Right forelimb (tissue), 1 donor: ENCODE results near the gene TTC38.

Experiments
- DNase-seq: peaks from one replicate; pipeline ENCODE4 v3.0.0-alpha.2; 2018

The TTC38 gene

DNA sequence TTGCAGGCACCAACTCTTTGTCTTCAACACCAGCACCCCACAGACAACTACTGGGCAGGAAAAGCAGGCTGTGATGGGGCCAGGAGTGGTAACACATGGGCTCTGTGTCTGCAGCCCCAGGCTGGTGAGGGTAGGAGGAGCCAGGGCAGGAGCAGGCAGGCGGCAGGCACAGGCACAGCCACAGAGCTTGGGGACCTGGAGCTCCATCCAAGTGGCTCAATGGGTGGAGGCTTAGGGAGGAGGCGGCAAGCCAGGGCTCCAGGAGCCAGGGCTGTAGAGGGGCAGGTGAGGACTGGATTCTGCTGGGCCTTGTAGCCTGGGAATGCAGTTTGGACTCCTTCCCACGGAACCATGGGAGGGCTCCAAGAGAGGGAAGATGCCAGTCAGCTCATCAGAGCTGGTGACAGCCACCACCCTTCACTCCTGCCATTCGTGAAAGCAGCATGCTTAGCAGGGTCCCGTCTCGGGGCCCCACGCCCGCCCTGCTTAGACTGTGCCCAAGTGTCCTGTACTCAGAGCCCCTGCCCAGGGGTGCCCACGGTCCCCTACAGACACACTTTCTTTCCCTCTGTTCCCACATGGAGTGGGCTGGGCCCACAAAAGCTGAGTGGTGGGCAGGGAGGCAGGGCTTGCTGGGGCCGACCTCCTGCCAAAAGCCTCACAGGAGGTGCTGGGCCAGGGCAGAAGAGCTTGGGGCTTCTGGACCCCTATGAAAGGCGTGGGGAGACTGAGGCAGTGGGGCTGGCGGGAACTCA lies 12.4 kb downstream of the TTC38 start:
- no peak for DNase-seq

DNA sequence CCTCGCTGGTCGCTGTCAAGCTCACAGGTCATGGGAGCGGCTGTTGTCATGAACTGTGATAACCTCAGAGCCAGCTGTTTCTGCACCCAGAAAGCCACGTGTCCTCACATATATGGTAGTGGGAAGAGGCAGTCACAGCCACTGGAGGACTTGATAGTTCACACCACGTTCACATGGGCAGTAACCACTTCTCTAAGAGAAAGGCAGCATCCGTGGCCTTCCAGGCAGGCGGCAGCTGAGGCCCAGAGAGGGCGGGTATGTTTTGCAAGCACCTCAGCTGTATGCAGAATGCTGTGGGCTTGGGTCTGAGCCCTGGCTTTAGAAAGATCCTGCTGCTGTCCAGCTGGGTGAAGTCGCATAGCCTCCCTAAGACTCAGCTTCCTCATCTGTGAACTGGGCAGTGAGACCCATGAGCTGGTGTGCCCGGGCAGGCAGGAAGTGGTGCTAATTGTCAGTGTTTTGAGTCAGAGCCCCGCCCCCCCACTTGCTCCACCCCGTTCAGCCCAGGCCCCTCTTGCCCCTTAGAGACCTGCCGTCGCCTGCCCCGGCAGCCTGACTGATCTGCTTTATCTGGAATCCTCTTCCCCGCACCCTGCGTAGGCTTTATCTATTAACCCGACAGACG lies 13.3 kb downstream of the TTC38 start:
- no peak for DNase-seq

DNA sequence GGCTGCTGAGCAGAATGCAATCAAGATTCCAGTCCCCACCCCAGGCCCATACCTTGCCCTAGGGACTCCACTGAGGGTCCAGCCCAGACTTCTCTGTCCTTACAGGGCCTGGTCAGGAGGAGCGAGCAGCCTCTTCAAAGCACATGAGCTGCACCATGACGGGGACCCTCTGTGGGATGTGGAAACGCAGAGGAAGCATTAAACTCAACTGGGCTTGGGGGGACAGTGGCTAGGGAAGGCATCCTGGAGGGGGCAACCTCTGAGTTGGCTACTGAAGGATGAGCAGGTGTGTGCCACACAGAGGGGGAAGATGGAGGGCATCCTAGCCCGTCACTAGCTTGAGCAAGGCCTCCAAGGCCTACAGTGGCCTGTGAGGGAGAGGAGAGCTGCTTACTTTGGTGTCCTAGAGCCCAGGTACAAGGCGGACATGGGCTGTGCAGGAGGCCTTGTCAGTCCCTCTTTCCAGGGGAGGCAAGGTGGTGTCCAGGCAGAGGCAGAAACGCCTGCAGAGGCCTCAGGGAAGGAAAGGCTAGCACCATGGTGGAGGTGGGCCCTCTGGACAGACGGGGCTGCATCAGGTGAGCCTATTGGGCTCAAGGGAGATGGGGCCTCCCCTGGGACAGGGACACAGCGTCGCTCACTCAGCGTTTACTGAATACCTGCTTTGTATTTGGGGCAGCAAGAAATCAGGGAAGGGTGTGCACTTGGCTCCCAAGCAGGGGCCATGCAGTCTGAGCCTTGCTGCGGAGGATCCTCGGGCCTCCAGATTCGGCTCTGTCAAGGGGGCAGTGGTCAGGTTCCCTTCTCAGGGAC lies 14.3 kb downstream of the TTC38 start:
- no peak for DNase-seq

DNA sequence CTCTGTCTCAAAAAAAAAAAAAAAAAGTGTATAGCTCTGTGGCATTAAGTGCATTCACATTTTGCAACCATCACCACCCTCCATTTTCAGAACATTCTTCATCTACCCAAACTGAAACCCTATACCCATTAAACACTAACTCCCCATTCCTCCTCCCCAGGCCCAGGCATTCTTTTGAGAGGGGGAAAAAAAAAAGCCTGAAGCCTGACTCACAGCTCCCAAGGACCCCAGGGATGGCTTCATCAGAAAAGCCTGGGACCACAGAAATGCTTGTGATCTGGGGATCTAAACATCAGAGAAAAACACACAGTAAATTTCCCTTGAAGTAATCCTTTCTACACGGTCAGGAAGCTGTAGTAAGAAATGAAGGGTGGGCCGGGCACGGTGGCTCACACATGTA lies 18.2 kb downstream of the TTC38 start:
- DNase-seq: no peak

DNA sequence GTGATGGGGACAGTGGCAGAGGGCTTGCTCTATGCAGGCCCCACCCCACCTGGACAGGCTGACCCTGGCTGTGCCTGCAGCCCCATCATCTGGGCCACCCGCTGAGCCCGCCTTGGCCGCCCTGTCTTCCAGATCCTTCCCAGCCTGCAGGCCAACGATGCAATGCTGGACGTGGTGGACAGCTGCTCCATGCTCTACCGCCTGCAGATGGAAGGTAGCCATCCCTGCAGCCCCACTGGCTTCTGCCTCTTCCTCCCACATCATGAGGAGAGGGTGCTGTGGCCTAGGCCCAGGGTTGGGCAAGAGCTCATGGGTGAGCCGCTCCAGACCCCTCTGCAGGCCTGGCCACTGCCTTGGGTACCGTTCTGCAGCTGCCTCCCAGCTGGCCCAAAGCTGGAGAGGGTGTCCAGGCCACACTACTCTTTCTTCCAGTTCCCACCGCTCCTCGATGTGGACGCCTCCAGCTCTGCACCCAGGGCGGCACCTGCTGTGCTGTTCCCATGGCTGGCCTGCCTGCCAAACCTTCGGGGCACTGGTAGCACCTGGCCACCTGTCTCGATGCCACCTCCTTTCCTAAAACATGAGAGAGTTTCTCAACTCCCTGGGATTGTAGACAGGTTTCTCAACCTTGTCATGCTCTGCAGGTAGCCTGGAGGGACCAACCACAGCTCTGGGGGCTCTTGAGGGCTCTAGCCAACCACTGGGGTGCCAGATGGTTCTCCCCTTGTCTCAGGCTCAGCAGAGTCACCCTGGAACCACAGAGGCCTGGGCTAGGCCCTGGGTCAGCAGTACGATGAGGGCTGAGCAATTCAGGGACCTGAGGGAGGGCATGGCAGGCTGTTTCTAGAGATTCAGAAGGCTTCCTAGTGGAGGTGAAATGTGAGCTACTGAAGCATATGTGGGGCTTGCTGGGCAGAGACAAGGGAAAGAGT lies 19.4 kb downstream of the TTC38 start:
- no peak for DNase-seq

DNA sequence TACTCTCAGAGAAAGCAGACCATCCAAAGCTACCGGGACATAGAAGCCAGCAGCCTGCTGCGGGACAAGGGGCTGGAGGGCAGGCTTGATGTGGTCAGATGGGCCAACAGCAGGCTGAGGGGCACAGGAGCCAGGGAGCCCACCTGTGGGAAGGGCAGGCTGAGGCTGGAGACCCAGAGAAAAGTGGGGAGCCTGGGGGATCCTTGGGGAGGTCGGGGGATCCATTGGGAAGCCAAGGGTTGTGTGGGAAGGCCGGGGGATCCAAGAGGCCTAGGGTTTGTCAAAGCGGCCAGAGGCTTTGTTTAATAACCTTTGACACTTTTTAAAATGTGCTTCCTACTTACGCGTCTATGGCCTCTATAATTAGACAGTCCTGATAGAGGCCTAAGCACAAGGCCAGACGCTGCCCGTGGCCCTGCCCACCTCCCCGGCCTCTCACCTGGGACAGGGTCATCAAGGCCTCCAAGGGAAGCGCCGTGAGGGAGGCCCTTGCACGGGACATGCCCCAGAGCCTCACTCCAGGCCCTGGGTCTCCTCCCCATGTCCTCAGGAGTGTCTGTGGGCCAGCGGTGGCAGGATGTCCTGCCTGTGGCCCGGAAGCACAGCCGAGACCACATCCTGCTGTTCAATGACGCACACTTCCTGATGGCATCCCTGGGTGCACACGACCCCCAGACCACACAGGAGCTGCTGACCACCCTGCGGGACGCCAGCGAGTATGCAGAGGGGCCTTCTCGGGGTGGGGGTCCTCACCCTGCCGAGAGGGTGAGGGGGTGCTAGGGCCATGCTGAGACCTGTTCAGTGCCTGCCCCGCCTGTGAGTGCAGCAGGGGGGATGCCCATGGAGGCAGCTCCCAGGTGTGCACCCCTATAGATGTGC lies 20.3 kb downstream of the TTC38 start:
- DNase-seq: no peak

DNA sequence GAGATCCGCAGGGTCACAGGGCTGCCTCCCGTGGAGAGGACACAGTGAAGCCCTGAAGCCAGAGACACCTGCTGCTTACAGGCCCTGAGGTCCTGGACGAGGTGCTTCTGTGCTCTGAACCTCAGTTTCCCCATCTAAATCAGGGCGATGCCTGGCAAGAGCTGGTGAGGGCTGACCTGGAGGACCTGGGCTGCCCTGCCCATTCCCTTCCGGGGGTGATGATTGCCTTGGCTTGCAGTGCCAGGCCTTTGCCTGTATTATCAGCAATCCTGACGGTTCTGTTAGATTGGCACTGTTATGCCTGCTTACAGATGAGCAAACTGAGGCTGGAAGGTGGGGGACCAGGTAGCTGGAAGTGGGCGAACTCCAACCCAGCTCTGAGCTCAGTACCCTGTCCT lies 21.0 kb downstream of the TTC38 start:
- DNase-seq: no peak

DNA sequence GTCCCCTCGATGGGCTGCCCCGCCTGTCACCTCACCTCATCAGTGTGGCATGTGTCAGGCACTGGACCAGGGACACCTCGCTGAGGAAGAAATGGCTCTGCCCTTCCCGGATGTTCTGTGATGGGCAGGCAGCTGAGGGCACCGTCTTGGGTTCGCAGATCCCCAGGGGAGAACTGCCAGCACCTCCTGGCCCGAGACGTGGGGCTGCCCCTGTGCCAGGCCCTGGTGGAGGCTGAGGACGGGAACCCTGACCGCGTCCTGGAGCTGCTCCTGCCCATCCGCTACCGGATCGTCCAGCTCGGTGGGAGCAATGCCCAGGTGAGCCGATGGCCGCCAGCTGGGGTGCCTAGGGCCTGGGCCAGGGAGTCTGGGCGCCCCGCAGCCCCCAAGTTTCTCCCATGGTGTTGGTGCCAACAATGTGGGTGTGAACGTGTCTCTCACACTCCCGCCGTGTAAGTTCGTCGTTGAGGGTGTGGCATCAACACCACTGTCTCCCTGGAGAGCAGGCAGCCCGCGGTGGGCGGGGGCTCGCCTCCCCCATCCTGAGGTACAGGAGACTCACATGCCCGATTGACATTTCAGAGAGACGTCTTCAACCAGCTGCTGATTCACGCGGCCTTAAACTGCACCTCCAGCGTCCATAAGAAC lies 21.6 kb downstream of the TTC38 start:
- no peak for DNase-seq

DNA sequence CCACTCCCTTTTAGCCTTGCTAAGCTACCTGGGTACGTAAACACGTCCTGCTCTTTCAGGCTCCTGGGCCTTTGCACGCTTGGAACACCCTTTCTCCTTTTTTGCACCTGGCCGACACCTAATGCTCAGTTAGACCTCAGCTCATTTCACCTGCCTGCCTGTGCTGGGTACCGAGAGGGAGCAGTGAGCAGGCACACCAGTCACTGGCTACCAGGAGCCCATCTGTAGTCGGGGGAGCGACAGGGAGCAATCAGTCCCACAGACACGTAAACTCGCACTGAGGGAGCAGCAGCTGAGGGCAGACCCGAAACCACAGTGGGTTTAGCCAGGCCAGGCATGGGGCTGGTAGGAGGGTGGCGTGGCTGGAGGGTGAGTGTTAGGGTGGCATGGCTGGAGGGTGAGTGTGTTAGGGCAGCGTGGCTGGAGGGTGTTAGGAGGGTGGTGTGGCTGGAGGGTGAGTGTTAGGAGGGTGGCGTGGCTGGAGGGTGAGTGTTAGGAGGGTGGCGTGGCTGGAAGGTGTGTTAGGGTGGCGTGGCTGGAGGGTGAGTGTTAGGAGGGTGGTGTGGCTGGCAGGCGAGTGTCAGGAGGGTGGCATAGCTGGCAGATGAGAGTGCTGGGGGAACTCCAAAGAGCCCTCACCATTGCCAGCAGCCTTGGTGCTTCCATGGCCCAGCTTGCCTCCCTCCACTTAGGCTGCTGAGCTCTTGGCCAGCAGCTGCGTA lies 22.5 kb downstream of the TTC38 start:
- no peak for DNase-seq

DNA sequence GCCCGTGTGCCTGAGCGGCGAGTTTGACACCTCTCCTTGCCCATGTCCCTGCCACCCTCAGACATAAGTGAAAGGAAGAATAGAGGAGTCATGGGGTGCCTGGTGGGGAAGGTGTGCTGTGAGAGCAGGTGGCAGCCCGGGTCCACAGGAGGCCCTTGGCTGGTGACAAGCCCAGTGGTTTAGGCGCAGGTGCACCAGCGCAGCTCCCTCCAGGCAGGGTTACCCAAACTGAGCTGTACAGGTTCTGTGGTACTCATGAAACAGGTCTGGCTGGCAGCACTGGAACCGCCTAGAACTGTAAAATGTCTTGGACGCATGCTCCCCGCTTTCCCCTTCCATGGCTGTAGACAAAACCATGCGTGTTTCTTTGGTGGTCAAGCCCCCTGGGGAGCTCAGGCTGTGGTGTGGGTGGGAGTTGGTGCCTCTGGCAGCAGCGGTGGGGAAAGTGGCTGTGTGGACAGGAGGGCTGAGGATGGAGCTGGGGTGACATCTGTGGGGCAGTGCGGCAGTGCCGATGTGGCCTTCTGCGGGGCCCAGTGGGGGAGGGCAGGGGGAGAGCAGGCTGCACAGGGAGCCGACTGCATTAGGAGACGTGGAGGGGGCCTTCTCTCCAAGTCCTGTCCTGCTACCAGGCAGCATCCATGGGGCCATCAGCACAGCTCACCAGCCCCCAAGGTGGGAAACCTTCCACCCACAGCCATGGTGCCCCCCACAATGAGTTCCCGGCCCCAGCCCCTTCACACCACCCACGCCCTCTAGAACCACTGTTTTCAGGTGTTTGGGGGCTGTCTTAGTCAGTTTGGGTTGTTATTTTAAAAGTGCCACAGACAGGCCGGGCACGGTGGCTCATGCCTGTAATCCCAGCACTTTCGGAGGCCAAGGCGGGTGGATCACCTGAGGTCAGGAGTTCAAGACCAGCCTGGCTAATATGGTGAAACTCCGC lies 23.3 kb downstream of the TTC38 start:
- no peak for DNase-seq

DNA sequence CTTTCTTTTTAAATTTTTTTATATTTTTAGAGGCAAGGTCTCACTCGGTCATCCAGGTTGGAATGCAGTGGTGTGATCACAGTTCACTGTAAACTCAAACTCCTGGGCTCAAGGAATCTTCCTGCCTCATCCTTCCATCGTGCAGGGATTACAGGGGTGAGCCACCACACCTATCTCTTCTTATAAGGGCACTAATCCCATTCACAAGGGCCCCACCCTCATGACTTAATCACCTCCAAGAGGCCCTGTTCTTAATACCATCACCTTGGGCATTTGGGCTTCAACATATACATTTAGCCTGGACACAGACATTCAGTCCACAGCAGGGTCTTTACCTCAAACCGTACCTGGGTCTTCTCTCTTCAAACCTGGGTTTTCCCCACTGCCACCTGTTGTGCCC lies 24.4 kb downstream of the TTC38 start:
- no peak for DNase-seq

DNA sequence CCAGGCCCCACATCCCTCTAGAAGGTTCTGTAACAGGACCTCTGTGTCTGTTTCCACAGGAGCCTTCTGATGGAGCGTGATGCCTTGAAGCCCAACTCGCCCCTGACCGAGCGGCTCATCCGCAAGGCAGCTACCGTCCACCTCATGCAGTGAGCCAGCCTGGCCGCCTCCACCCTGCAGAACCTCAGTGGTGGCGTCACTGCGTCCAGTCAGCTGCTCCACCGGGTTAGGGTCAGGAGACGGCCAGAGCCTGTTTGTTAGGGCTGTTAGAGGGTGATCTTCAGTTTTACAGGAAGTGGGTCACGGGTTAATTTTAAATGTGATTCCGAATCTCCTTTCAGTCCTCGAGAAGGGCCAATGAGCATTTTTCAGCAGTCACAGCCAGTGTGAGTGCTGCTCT lies 24.9 kb downstream of the TTC38 start:
- DNase-seq: no peak

DNA sequence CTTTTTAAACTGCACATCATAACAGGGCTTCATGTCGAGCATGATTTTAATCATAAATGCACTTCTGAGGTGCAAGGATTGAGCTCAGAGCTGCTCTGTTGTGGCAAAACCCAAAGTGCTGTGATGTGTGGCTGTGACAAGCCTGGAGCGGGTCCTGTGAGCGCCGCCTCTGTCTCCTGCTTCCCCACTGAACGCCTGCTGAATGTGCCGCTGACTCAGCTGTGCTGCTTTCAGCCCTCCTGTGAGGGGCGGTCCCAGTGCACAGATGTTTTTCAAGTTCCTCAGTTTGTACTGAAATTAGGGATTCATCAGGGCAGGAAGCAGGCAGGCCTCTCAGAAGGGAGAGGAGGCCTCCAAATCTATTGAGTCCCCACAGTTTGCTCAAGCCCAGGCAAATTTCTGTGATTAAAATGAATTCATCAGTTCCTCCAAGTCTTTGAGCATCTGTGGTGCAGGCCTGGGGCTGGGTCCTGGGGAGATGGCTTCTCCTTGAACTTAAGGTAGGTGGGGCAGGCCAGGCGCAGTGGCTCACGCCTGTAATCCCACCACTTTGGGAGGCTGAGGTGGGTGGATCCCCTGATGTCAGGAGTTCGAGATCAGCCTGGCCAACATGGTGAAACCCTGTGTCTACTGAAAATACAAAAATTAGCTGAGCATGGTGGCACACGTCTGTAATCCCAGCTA lies 25.9 kb downstream of the TTC38 start:
- peak; percentile 68 for DNase-seq

DNA sequence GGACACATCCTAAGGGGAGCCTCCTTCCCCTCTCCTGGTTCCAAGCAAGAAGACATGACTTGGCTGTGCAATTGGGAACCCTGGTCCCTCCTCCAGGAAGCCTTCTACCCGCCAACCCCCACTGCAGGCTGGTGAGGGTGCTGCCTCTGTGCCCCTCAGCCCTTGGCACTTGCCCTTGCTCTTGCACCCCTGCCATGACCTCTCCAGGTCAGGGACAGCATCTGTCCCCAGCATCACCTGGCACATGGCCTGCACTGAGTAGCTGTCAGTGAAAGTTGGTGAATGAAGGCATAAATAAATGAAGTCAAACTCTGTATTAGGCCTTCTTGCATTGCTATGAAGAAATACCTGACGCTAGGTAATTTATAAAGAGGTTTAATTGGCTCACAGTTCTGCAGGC lies 27.0 kb downstream of the TTC38 start:
- DNase-seq: no peak

DNA sequence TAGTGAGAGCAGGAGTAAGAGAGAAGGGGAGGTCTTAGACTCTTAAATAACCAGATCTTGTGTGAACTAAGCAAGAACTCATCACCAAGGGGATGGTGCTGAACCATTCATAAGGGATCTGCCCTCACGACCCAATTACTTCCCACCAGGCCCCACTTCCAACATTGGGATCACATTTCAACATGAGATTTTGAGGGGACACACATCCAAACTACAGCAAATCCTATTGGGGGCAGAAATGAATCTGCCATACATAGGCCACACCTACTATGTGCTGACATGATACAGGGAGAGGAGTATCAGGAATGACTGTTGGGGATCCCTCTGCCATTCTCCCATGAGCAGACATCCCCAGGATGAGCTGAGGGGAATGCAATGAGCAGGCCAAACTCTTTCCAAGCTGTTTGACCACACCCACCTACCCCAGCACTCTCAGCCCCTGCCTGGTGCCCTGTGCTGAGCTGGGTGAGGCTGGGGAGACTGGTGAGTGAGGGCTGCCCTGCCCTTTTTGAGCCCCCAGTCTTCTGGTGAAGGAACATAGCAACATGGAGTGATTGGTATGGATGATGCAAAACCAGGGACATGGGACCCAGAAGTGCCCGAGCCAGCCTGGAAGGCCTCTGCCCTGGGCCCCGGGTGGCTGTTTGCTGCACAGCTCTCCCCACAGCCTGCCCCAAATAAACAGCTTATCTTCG lies 27.6 kb downstream of the TTC38 start:
- no peak for DNase-seq

DNA sequence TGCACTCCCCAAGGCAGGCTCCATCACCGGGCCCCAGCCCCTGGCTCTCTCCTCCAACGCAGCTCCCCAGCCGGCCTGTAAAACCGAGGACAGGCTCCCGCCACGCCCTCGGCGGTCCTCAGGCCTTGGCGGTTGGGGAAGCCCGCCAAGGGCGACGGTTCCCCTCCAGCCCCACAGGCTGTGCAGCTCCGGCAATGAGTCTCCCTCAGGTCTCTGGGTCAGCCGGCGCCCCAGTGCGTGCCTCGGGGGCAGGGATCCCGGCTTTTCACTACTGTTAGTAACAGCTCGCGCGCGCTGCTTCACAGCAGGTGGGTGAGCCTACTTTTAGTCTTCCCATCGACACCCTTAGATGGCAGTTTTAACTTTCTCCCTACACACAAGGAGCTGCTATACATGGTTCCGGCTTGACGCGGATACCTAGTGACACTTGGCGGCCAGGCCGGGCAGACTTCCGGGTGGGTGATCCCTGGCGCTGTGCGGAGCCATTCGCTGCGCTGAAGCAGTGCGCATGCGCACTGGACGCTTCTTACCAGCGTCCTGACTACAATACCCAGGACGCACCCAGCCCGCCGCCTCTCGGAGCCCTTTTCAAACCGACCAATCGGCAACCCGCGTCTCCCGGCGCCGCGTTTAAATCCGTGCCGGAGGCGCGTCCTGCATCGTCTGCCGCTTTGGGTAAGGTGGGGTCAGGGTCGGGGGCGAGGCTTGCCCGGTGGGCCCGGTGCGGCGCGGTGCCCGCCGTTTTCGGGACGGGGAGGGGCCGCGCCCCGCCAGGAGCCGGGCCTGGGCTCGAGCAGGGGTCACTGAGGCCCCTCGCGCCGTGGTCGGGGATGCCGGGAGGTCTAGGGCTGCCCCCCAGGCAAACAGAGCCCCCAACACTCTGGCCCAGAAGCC lies 28.7 kb downstream of the TTC38 start, which contains the start of gene GTSE1:
Gene GTSE1 (plus strand): TSS at position 614 of the 894 bp plus-strand sequence. CDS start 531 bp downstream, outside the sequence.
- peak; percentile 96 for DNase-seq
